Stimulated activated CD8-positive, alpha-beta memory T cell treated with anti-CD3 and anti-CD28 coated beads, Interleukin-2, amount 100 ng/mL, for 1 hour (primary cell): Measurements from ENCODE around the gene FYN.

Source experiments
- DNase-seq, 2 donors: peaks; one replicate each; pipeline ENCODE4 v3.0.0-alpha.2; 2020; ENCODE audit warnings: low read depth in 2 of 2

The FYN gene

GRCh38 chr6:111769365-111770152, 103.7 kb downstream of the FYN start:
- no peak for DNase-seq

GRCh38 chr6:111768431-111768770, 104.9 kb downstream of the FYN start:
- DNase-seq: no peak

- no peak for DNase-seq
Observed at GRCh38 chr6:111767752-111768430, 105.4 kb downstream of the FYN start.

GRCh38 chr6:111766201-111766857, 106.9 kb downstream of the FYN start:
- DNase-seq: no peak

- no peak for DNase-seq
Observed at GRCh38 chr6:111765763-111766162, 107.5 kb downstream of the FYN start.

GRCh38 chr6:111764238-111765175, 108.7 kb downstream of the FYN start:
- peak in 1 of 2 donors; percentile 41 for DNase-seq

GRCh38 chr6:111763381-111763780, 109.9 kb downstream of the FYN start:
- DNase-seq: no peak

GRCh38 chr6:111761783-111762312, 111.4 kb downstream of the FYN start:
- DNase-seq: no peak

- DNase-seq: no peak
Observed at GRCh38 chr6:111761212-111761611, 112.0 kb downstream of the FYN start.

GRCh38 chr6:111759836-111760785, 113.1 kb downstream of the FYN start:
- DNase-seq: no peak

GRCh38 chr6:111759331-111759835, 113.9 kb downstream of the FYN start:
- no peak for DNase-seq

- no peak for DNase-seq
Observed at GRCh38 chr6:111758608-111759329, 114.5 kb downstream of the FYN start.

GRCh38 chr6:111757342-111757741, 115.9 kb downstream of the FYN start:
- DNase-seq: no peak

- no peak for DNase-seq
Observed at GRCh38 chr6:111754423-111754822, 118.8 kb downstream of the FYN start.

GRCh38 chr6:111753573-111753972, 119.7 kb downstream of the FYN start:
- no peak for DNase-seq

GRCh38 chr6:111752476-111752875, 120.8 kb downstream of the FYN start:
- no peak for DNase-seq

GRCh38 chr6:111750753-111751673, 122.2 kb downstream of the FYN start:
- no peak for DNase-seq

- no peak for DNase-seq
Observed at GRCh38 chr6:111750153-111750552, 123.1 kb downstream of the FYN start.
